Fibroblast of pulmonary artery (primary cell): Measurements from ENCODE around the gene SPINDOC.

Experiments
- DNase-seq: peaks from one replicate; pipeline ENCODE4 v3.0.0-alpha.2; 2010; ENCODE audit warnings: low read depth
- H3K4me3 ChIP-seq: replicated peaks from 2 replicates; pipeline ENCODE4 v1.5.1; 2011; ENCODE audit warnings: low read depth, mild to moderate bottlenecking, control low read depth, low read length, moderate library complexity
- TF ChIP-seq, protein P1 (sequence below): IDR thresholded peaks from 2 replicates; pipeline ENCODE4 v1.5.1; 2011; ENCODE audit warnings: mild to moderate bottlenecking, control low read depth, low read length, inconsistent platforms; ENCODE audit errors: missing control alignments

Gene SPINDOC

DNA sequence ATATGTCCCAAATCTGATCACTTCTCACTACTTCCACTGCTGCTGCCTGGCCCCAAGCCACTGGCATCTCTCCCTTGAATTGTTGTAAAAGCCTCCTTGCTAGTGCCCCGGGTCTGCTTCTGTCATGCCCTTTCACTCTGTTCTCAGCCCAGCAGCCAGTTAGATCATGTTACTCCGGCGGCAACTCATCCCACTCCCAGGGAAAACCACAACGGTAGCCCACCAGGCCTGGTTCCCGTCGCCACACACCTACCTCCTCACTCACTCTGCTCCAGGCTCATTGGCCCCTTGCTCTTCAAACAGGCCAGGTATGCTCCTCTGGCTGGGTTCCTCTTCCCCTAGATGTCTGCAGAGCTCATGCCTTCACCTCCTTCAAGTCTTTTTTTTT lies 21.9 kb downstream of the SPINDOC start:
- DNase-seq = no peak
- TF ChIP-seq, protein P1, sequence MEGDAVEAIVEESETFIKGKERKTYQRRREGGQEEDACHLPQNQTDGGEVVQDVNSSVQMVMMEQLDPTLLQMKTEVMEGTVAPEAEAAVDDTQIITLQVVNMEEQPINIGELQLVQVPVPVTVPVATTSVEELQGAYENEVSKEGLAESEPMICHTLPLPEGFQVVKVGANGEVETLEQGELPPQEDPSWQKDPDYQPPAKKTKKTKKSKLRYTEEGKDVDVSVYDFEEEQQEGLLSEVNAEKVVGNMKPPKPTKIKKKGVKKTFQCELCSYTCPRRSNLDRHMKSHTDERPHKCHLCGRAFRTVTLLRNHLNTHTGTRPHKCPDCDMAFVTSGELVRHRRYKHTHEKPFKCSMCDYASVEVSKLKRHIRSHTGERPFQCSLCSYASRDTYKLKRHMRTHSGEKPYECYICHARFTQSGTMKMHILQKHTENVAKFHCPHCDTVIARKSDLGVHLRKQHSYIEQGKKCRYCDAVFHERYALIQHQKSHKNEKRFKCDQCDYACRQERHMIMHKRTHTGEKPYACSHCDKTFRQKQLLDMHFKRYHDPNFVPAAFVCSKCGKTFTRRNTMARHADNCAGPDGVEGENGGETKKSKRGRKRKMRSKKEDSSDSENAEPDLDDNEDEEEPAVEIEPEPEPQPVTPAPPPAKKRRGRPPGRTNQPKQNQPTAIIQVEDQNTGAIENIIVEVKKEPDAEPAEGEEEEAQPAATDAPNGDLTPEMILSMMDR = no peak
- no peak overlapping the region for H3K4me3 ChIP-seq

- no peak overlapping the region for H3K4me3 ChIP-seq
- TF ChIP-seq, protein P1 = peak; percentile 95
- peak; percentile 82 for DNase-seq
Measured at GRCh38 chr11:63837027-63837688, 23.9 kb downstream of the SPINDOC start.

DNA sequence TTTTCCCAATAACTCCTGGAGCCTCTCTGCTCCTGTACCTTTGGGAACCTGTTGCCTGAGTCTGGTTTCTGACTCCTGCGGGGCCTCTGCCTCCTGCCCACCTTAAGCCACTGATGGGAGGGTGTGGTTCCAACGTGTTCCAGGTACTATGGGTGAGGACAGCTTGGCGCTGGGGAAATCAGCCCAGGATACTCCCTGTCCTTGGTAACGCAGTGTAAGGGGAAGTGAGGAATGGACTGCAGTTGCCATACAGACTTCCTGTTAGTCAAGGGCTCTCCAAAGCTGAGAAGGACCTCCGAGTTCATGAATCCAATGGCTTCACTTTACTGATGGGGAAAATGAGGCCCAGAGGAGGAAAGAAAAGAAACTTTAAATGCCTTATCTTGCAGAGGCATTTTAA lies 24.5 kb downstream of the SPINDOC start:
- DNase-seq = no peak
- TF ChIP-seq, protein P1 = no peak
- no peak overlapping the region for H3K4me3 ChIP-seq

DNA sequence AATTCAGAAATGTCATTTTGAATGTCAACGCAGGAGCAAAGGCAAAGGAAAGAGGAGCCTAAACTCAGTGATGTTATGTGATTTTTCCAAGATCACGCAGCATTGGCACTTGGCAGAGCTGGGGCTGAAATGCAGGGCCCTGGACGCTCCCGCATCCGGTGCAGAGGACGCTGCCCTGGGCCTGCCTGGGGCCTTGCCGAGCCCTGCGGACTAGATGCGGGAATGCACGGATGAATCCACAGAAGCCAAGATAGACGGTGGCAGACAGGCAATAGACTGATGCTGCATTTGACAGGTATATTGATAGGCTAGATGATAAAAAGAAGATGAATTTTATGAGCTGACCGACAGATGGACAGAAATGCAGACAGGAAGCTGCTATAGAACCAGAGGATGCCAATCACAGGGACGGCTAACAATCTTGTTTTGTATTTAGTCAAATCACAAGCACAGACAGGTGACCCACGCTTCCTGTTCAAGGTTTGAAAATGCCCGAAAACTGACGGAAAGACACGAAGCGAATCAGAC lies 25.0 kb downstream of the SPINDOC start:
- TF ChIP-seq, protein P1 = no peak
- DNase-seq = no peak
- peak overlapping the region; percentile 43 for H3K4me3 ChIP-seq

- TF ChIP-seq, protein P1 = no peak
- peak within 1 kb of the TSS; percentile 78 for H3K4me3 ChIP-seq
- DNase-seq = peak; percentile 98
Measured at GRCh38 chr11:63838678-63839507, 25.6 kb downstream of the SPINDOC start, which contains the start of gene MARK2. Gene MARK2, plus strand, starts transcription at chr11:63839110. Its CDS starts 397 bp downstream, at chr11:63839507.

GRCh38 chr11:63839508-63840355 lies 26.5 kb downstream of the SPINDOC start:
- peak overlapping the region; percentile 78 for H3K4me3 ChIP-seq
- no peak for DNase-seq
- TF ChIP-seq, protein P1 = no peak
